ENCODE measurements around the gene IQCF6. TPM values are rescaled to one million over a fixed set of nuclear protein-coding genes. Genes with fewer than 3 reads are reported as not detected.
A peak's percentile ranks its signal among the peaks of the same experiment; 100 is the strongest.

IQCF6 gene
- total and polyA plus RNA-seq, 2 experiments from 2014 or later: not detected

DNA sequence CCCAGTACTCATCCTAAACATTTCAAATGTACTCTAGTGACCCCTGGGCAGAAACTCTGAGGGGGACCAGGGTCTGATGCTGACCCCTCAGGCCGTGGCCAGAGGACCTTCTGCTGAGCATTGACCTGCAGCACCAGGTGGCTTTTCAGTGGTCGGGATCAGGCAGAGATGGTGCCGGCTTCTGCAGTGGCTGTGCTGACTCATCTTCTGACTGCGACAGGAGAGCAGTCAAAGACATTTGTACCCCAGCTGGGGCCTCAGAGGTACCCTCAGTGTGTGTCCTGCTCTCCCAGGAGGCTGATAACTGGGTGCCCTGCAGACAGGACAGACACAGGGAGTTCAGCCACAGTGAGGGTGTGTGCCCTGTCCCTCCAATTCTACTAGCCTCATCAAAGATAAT, 36.6 kb upstream of the IQCF6 start:
- H4K20me1 ChIP-seq (replicated peaks; ENCODE audit: insufficient read depth): no peaks in the 10 kb centered on the region
- peak overlapping the region; percentile 69; the same call in 1 of the 2 replicates for H2AFZ ChIP-seq
- no peak overlapping the region for H3K4me2 ChIP-seq
- Mint-ChIP-seq H3K36me3 (ENCODE audit: low read depth) (no peaks in the 10 kb centered on the region), H3K27me3 (ENCODE audit: insufficient read depth, low read depth, poor library complexity) (peaks cover 11% of the 10 kb centered on the region), H3K4me1 (0 out of 3 replicates have a peak, but pooled peaks cover 4% of the 10 kb centered on the region), H3K9me3 (no peaks in the 10 kb centered on the region), H3K27ac (no peak overlapping the region), H3K4me3 (no peak overlapping the region)
- H3K27ac ChIP-seq (ENCODE audit: low read depth): no peak overlapping the region
- no peaks in the 10 kb centered on the region for H3K36me3 ChIP-seq (ENCODE audit: insufficient read depth)
- no peaks in the 10 kb centered on the region for H3K27me3 ChIP-seq (ENCODE audit: insufficient read depth)
- TF ChIP-seq CREB1 (CRISPR knock-in tag; IDR thresholded peaks at IDR 0.05; ENCODE audit: low read depth) (no peak), STAT1 (IDR thresholded peaks at IDR 0.05; ENCODE audit: unreplicated experiment) (no peak), JUNB (IDR thresholded peaks at IDR 0.05; ENCODE audit: unreplicated experiment) (no peak), NANOG (IDR thresholded peaks at IDR 0.05; ENCODE audit: borderline replicate concordance) (no peak)
- no peak overlapping the region for H3K4me3 ChIP-seq
- H3K79me2 ChIP-seq (replicated peaks; ENCODE audit: insufficient read depth): no peaks in the 10 kb centered on the region
- no peaks in the 10 kb centered on the region for H3K4me1 ChIP-seq (ENCODE audit: insufficient read depth)
- H3K9me2 ChIP-seq (ENCODE audit: insufficient read depth): no peaks in the 10 kb centered on the region; the same call in none of the 2 replicates
- DNase-seq (ENCODE audit: low spot score) (no peak), ATAC-seq (no peak)
- H3F3A ChIP-seq (replicated peaks; ENCODE audit: low read depth): no peaks in the 10 kb centered on the region; the same call in 1 of the 2 replicates

GRCh38 chr3:51814034-51814433, 35.0 kb upstream of the IQCF6 start:
- Mint-ChIP-seq H3K4me1 (no peaks in the 10 kb centered on the region), H3K9me3 (no peaks in the 10 kb centered on the region), H3K36me3 (ENCODE audit: low read depth) (no peaks in the 10 kb centered on the region), H3K27me3 (ENCODE audit: insufficient read depth, low read depth, poor library complexity) (peaks cover 11% of the 10 kb centered on the region), H3K27ac (no peak overlapping the region), H3K4me3 (no peak overlapping the region)
- Histone ChIP-seq H3K27ac (ENCODE audit: low read depth) (no peak overlapping the region), H3K27me3 (ENCODE audit: insufficient read depth) (no peaks in the 10 kb centered on the region), H4K20me1 (replicated peaks; ENCODE audit: insufficient read depth) (no peaks in the 10 kb centered on the region), H3F3A (replicated peaks; ENCODE audit: low read depth) (no peaks in the 10 kb centered on the region), H3K4me3 (no peak overlapping the region), H3K4me1 (ENCODE audit: insufficient read depth) (no peaks in the 10 kb centered on the region), H3K9me2 (ENCODE audit: insufficient read depth) (no peaks in the 10 kb centered on the region; the same call in 1 of the 2 replicates), H3K4me2 (no peak overlapping the region), H3K79me2 (replicated peaks; ENCODE audit: insufficient read depth) (no peaks in the 10 kb centered on the region), H2AFZ (no peak overlapping the region), H3K36me3 (ENCODE audit: insufficient read depth) (no peaks in the 10 kb centered on the region)
- TF ChIP-seq EZH2phosphoT487 (IDR thresholded peaks at IDR 0.05; ENCODE audit: unreplicated experiment): no peak
- TF ChIP-seq, protein P1, sequence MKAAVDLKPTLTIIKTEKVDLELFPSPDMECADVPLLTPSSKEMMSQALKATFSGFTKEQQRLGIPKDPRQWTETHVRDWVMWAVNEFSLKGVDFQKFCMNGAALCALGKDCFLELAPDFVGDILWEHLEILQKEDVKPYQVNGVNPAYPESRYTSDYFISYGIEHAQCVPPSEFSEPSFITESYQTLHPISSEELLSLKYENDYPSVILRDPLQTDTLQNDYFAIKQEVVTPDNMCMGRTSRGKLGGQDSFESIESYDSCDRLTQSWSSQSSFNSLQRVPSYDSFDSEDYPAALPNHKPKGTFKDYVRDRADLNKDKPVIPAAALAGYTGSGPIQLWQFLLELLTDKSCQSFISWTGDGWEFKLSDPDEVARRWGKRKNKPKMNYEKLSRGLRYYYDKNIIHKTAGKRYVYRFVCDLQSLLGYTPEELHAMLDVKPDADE (IDR thresholded peaks at IDR 0.05): no peak
- no peak for TF ChIP-seq JUNB (IDR thresholded peaks at IDR 0.05; ENCODE audit: unreplicated experiment)
- DNase-seq (ENCODE audit: low spot score): no peak
- ATAC-seq: no peak

- Mint-ChIP-seq H3K27ac (no peak overlapping the region), H3K4me3 (no peak overlapping the region), H3K27me3 (ENCODE audit: insufficient read depth, low read depth, poor library complexity) (peaks cover 9% of the 10 kb centered on the region), H3K9me3 (no peaks in the 10 kb centered on the region), H3K36me3 (ENCODE audit: low read depth) (no peaks in the 10 kb centered on the region), H3K4me1 (no peaks in the 10 kb centered on the region)
- Histone ChIP-seq H4K20me1 (replicated peaks; ENCODE audit: insufficient read depth) (no peaks in the 10 kb centered on the region), H3K4me2 (no peak overlapping the region), H3K9me2 (ENCODE audit: insufficient read depth) (no peaks in the 10 kb centered on the region; the same call in 1 of the 2 replicates), H3K27me3 (ENCODE audit: insufficient read depth) (no peaks in the 10 kb centered on the region), H3K79me2 (replicated peaks; ENCODE audit: insufficient read depth) (no peaks in the 10 kb centered on the region), H2AFZ (no peak overlapping the region), H3K4me3 (no peak overlapping the region), H3K36me3 (ENCODE audit: insufficient read depth) (no peaks in the 10 kb centered on the region), H3K4me1 (ENCODE audit: insufficient read depth) (no peaks in the 10 kb centered on the region), H3K27ac (ENCODE audit: low read depth) (no peak overlapping the region), H3F3A (replicated peaks; ENCODE audit: low read depth) (no peaks in the 10 kb centered on the region)
- ATAC-seq: no peak
- no peak for DNase-seq (ENCODE audit: low spot score)
- TF ChIP-seq, protein P1 (IDR thresholded peaks at IDR 0.05): no peak
- TF ChIP-seq, protein P2, sequence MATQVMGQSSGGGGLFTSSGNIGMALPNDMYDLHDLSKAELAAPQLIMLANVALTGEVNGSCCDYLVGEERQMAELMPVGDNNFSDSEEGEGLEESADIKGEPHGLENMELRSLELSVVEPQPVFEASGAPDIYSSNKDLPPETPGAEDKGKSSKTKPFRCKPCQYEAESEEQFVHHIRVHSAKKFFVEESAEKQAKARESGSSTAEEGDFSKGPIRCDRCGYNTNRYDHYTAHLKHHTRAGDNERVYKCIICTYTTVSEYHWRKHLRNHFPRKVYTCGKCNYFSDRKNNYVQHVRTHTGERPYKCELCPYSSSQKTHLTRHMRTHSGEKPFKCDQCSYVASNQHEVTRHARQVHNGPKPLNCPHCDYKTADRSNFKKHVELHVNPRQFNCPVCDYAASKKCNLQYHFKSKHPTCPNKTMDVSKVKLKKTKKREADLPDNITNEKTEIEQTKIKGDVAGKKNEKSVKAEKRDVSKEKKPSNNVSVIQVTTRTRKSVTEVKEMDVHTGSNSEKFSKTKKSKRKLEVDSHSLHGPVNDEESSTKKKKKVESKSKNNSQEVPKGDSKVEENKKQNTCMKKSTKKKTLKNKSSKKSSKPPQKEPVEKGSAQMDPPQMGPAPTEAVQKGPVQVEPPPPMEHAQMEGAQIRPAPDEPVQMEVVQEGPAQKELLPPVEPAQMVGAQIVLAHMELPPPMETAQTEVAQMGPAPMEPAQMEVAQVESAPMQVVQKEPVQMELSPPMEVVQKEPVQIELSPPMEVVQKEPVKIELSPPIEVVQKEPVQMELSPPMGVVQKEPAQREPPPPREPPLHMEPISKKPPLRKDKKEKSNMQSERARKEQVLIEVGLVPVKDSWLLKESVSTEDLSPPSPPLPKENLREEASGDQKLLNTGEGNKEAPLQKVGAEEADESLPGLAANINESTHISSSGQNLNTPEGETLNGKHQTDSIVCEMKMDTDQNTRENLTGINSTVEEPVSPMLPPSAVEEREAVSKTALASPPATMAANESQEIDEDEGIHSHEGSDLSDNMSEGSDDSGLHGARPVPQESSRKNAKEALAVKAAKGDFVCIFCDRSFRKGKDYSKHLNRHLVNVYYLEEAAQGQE (IDR thresholded peaks at IDR 0.05; ENCODE audit: unreplicated experiment): no peak
Observed at GRCh38 chr3:51813539-51813938, 34.5 kb upstream of the IQCF6 start.
